ENCODE data around the gene XPO6.
A peak's percentile ranks its signal among the peaks of the same experiment; 100 is the strongest.

The XPO6 gene

DNA sequence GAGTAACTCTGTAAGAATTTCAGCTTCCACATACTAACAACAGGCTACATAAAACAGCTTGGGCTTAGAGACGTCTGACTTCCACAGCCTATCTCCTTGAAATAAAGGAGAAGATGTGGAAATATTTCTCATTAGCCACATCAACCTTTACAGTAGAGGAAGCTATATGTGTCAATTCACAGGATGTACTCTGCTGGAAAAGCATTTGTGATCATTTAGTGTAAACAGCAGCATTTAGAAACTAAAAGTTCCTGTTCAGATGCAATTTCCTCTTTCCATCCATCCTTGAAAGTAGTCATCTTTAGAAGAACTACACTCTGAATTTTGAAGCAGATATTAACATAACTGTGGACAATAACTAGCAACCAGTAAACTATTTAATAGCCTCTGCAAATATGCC, 46.2 kb downstream of the XPO6 start:
- Histone ChIP-seq H3K27me3 (replicated peaks; ENCODE audit: control insufficient read depth, insufficient read depth, low read length) (no peaks in the 10 kb centered on the region), H3K4me3 (ENCODE audit: low read length) (no peak overlapping the region), H3K36me3 (ENCODE audit: control insufficient read depth, insufficient read depth, low read length, severe bottlenecking) (peaks cover 41% of the 10 kb centered on the region), H3K9me3 (ENCODE audit: control insufficient read depth, low read length) (no peaks in the 10 kb centered on the region), H3K9ac (ENCODE audit: low read length) (no peak overlapping the region), H3K4me1 (ENCODE audit: control insufficient read depth, insufficient read depth, low read length) (peaks cover 33% of the 10 kb centered on the region)
- DNase-seq (ENCODE audit: low read depth), result no peak

GRCh38 chr16:28164140-28164539, 47.6 kb downstream of the XPO6 start:
- Histone ChIP-seq H3K27me3 (replicated peaks; ENCODE audit: control insufficient read depth, insufficient read depth, low read length) (no peaks in the 10 kb centered on the region), H3K4me3 (ENCODE audit: low read length) (peak overlapping the region; percentile 37), H3K4me1 (ENCODE audit: control insufficient read depth, insufficient read depth, low read length) (peaks cover 35% of the 10 kb centered on the region), H3K9me3 (ENCODE audit: control insufficient read depth, low read length) (no peaks in the 10 kb centered on the region), H3K36me3 (ENCODE audit: control insufficient read depth, insufficient read depth, low read length, severe bottlenecking) (peaks cover 33% of the 10 kb centered on the region), H3K9ac (ENCODE audit: low read length) (peak overlapping the region; percentile 33)
- DNase-seq (ENCODE audit: low read depth), result peak; percentile 69

- H3K36me3 ChIP-seq (ENCODE audit: control insufficient read depth, insufficient read depth, low read length, severe bottlenecking), result peaks cover 29% of the 10 kb centered on the region
- no peaks in the 10 kb centered on the region for H3K27me3 ChIP-seq (replicated peaks; ENCODE audit: control insufficient read depth, insufficient read depth, low read length)
- no peaks in the 10 kb centered on the region for H3K9me3 ChIP-seq (ENCODE audit: control insufficient read depth, low read length)
- peak; percentile 26 for DNase-seq (ENCODE audit: low read depth)
- H3K4me3 ChIP-seq (ENCODE audit: low read length), result peak overlapping the region; percentile 37
- H3K4me1 ChIP-seq (ENCODE audit: control insufficient read depth, insufficient read depth, low read length), result peaks cover 36% of the 10 kb centered on the region
- peak overlapping the region; percentile 33 for H3K9ac ChIP-seq (ENCODE audit: low read length)
These were observed 48.1 kb downstream of the XPO6 start for GRCh38 chr16:28163699-28164098.

DNA sequence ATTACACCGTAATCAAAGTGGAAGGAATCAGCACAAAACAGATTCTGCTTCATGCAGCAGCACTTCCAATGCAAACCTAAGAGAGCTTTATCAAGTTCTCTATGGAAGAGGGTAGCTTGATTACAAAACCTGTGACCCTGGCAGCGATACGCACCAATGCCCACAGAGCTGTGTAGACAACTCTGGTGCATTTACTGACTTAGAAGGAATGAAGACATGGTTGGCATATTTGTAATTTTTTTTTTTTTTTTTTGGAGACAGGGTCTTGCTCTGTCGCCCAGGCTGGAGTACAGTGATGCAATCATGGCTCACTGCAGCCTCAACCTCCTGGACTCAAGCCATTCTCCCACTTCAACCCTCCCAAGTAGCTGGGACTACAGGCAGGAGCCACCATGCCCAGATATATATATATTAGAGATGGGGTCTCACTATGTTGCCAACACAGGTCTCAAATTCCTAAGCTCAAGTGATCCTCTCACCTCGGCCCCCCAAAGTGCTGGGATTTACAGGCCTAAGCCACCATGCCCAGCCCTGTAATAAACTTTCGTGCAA, 49.4 kb downstream of the XPO6 start:
- Histone ChIP-seq H3K4me1 (ENCODE audit: control insufficient read depth, insufficient read depth, low read length) (peaks cover 46% of the 10 kb centered on the region), H3K36me3 (ENCODE audit: control insufficient read depth, insufficient read depth, low read length, severe bottlenecking) (peaks cover 26% of the 10 kb centered on the region), H3K9me3 (ENCODE audit: control insufficient read depth, low read length) (no peaks in the 10 kb centered on the region), H3K27me3 (replicated peaks; ENCODE audit: control insufficient read depth, insufficient read depth, low read length) (no peaks in the 10 kb centered on the region), H3K4me3 (ENCODE audit: low read length) (no peak overlapping the region), H3K9ac (ENCODE audit: low read length) (no peak overlapping the region)
- DNase-seq (ENCODE audit: low read depth), result no peak

DNA sequence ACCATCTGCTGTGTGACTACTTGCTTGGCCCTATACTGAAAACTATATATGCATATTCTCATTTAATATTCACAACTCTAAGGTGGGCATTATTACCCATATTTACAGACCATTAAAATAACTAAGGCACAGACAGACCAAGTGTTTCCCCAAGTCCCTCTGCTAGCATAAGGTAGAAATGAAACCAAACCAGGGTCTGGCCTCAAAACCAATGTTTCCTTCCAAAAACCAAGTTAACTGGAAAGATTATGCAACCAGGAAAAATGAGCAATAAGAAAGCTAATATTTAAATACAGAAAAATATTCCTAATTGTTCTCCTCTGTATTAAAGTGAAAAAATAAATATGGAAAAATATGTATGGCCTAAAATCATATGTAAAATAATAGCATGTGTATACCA, 50.1 kb downstream of the XPO6 start:
- peaks cover 19% of the 10 kb centered on the region for H3K36me3 ChIP-seq (ENCODE audit: control insufficient read depth, insufficient read depth, low read length, severe bottlenecking)
- DNase-seq (ENCODE audit: low read depth), result no peak

GRCh38 chr16:28158136-28158535, 53.6 kb downstream of the XPO6 start:
- H3K27me3 ChIP-seq (replicated peaks; ENCODE audit: control insufficient read depth, insufficient read depth, low read length), result no peaks in the 10 kb centered on the region
- peaks cover 32% of the 10 kb centered on the region for H3K4me1 ChIP-seq (ENCODE audit: control insufficient read depth, insufficient read depth, low read length)
- peak overlapping the region; percentile 79 for H3K9ac ChIP-seq (ENCODE audit: low read length)
- peak overlapping the region; percentile 79 for H3K4me3 ChIP-seq (ENCODE audit: low read length)
- no peaks in the 10 kb centered on the region for H3K9me3 ChIP-seq (ENCODE audit: control insufficient read depth, low read length)
- peak; percentile 84 for DNase-seq (ENCODE audit: low read depth)
- H3K36me3 ChIP-seq (ENCODE audit: control insufficient read depth, insufficient read depth, low read length, severe bottlenecking), result peaks cover 25% of the 10 kb centered on the region

More for the DNA sequence above, 50.1 kb downstream of the XPO6 start:
- no peaks in the 10 kb centered on the region for H3K9me3 ChIP-seq (ENCODE audit: control insufficient read depth, low read length)
- H3K4me1 ChIP-seq (ENCODE audit: control insufficient read depth, insufficient read depth, low read length), result peaks cover 48% of the 10 kb centered on the region
- H3K4me3 ChIP-seq (ENCODE audit: low read length), result no peak overlapping the region
- no peak overlapping the region for H3K9ac ChIP-seq (ENCODE audit: low read length)
- no peaks in the 10 kb centered on the region for H3K27me3 ChIP-seq (replicated peaks; ENCODE audit: control insufficient read depth, insufficient read depth, low read length)

GRCh38 chr16:28156056-28156680, 55.6 kb downstream of the XPO6 start:
- peaks cover 45% of the 10 kb centered on the region for H3K36me3 ChIP-seq (ENCODE audit: control insufficient read depth, insufficient read depth, low read length, severe bottlenecking)
- H3K4me3 ChIP-seq (ENCODE audit: low read length), result no peak overlapping the region
- DNase-seq (ENCODE audit: low read depth), result no peak
- peaks cover 20% of the 10 kb centered on the region for H3K4me1 ChIP-seq (ENCODE audit: control insufficient read depth, insufficient read depth, low read length)
- H3K9ac ChIP-seq (ENCODE audit: low read length), result no peak overlapping the region
- H3K27me3 ChIP-seq (replicated peaks; ENCODE audit: control insufficient read depth, insufficient read depth, low read length), result no peaks in the 10 kb centered on the region
- no peaks in the 10 kb centered on the region for H3K9me3 ChIP-seq (ENCODE audit: control insufficient read depth, low read length)

- no peak overlapping the region for H3K4me3 ChIP-seq (ENCODE audit: low read length)
- H3K4me1 ChIP-seq (ENCODE audit: control insufficient read depth, insufficient read depth, low read length), result peaks cover 13% of the 10 kb centered on the region
- H3K27me3 ChIP-seq (replicated peaks; ENCODE audit: control insufficient read depth, insufficient read depth, low read length), result no peaks in the 10 kb centered on the region
- H3K36me3 ChIP-seq (ENCODE audit: control insufficient read depth, insufficient read depth, low read length, severe bottlenecking), result peaks cover 52% of the 10 kb centered on the region
- DNase-seq (ENCODE audit: low read depth), result no peak
- H3K9me3 ChIP-seq (ENCODE audit: control insufficient read depth, low read length), result no peaks in the 10 kb centered on the region
- H3K9ac ChIP-seq (ENCODE audit: low read length), result no peak overlapping the region
These were observed 56.5 kb downstream of the XPO6 start for GRCh38 chr16:28155293-28155692.

DNA sequence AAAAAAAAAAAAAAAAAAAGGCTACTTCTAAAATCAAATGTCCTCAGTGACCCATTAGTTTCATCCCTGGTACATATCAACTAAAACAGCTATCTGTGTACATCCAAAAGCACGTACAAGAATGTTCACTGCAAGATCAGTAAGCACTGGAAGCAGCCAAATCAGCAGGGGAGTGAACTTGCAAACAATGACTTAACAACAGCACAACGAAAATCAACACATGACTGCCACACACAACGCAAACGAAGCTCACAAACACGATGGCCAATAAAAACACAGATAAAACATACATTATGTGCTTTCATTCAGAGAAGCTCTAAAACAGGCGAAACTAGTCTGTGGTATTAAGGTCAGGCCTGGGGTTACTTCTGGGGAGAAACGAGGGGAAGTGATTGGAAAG, 60.6 kb downstream of the XPO6 start:
- H3K36me3 ChIP-seq (ENCODE audit: control insufficient read depth, insufficient read depth, low read length, severe bottlenecking), result peaks cover 91% of the 10 kb centered on the region
- peaks cover under 1% of the 10 kb centered on the region for H3K4me1 ChIP-seq (ENCODE audit: control insufficient read depth, insufficient read depth, low read length)
- no peaks in the 10 kb centered on the region for H3K9me3 ChIP-seq (ENCODE audit: control insufficient read depth, low read length)
- DNase-seq (ENCODE audit: low read depth), result no peak
- no peak overlapping the region for H3K4me3 ChIP-seq (ENCODE audit: low read length)
- H3K27me3 ChIP-seq (replicated peaks; ENCODE audit: control insufficient read depth, insufficient read depth, low read length), result no peaks in the 10 kb centered on the region
- no peak overlapping the region for H3K9ac ChIP-seq (ENCODE audit: low read length)

DNA sequence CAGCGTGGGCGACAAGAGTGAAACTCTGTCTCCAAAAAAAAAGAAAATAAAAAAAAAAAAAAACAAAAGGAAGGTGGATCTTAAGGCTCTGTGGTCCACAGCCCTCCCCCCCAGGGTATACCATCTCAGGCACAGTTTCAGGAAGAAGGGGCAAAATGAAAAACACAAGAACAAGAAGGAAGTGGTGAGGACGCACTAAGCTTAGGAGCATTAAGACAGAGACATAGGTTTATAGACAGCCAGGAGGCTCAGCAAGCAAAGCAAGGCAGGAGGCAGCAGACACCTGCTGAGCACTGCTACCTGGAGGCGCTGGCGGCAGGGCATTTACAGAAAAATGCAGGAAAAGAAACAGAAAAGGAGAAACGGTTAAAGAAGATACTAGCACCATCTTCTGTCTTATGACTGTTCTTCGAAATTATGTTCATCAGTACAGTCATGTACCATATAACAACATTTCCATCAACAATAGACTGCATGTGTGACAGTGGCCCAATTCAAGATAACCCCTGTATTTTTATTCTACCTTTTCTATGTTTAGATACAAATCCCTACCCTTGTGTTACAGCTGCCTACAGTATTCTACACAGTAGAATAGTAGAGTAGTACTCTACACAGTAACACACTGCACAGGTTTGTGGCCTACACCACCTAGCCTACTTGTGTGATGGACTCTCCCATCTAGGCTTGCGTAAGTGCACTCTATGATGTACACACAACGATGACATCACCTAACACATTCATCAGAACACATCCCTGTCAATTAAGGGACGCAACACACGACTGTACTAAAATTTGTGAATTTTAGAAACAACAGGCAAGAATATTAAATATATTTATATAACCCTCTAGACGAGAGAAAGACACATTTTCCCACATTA, 62.5 kb downstream of the XPO6 start:
- no peak for DNase-seq (ENCODE audit: low read depth)
- H3K4me1 ChIP-seq (ENCODE audit: control insufficient read depth, insufficient read depth, low read length), result peaks cover 7% of the 10 kb centered on the region
- H3K36me3 ChIP-seq (ENCODE audit: control insufficient read depth, insufficient read depth, low read length, severe bottlenecking), result peaks cover 86% of the 10 kb centered on the region
- no peak overlapping the region for H3K9ac ChIP-seq (ENCODE audit: low read length)
- H3K27me3 ChIP-seq (replicated peaks; ENCODE audit: control insufficient read depth, insufficient read depth, low read length), result no peaks in the 10 kb centered on the region
- H3K4me3 ChIP-seq (ENCODE audit: low read length), result no peak overlapping the region
- H3K9me3 ChIP-seq (ENCODE audit: control insufficient read depth, low read length), result no peaks in the 10 kb centered on the region

- Histone ChIP-seq H3K4me3 (ENCODE audit: low read length) (no peak overlapping the region), H3K9me3 (ENCODE audit: control insufficient read depth, low read length) (no peaks in the 10 kb centered on the region), H3K9ac (ENCODE audit: low read length) (no peak overlapping the region), H3K27me3 (replicated peaks; ENCODE audit: control insufficient read depth, insufficient read depth, low read length) (no peaks in the 10 kb centered on the region), H3K36me3 (ENCODE audit: control insufficient read depth, insufficient read depth, low read length, severe bottlenecking) (peaks cover 80% of the 10 kb centered on the region), H3K4me1 (ENCODE audit: control insufficient read depth, insufficient read depth, low read length) (peaks cover 14% of the 10 kb centered on the region)
- no peak for DNase-seq (ENCODE audit: low read depth)
These were observed 65.2 kb downstream of the XPO6 start for GRCh38 chr16:28146536-28146935.

Measured in adipocyte (in vitro differentiated cells).